ENCODE data around the gene SRXN1.

SRXN1 gene

GRCh38 chr20:635893-636338, 17.1 kb downstream of the SRXN1 start:
- no peak for ATAC-seq
- DNase-seq, result no peak

GRCh38 chr20:635028-635892, 17.7 kb downstream of the SRXN1 start:
- no peak for DNase-seq
- no peak for ATAC-seq

- ATAC-seq, result no peak
These were observed 18.7 kb downstream of the SRXN1 start for GRCh38 chr20:634148-634925.

GRCh38 chr20:631101-631500, 21.9 kb downstream of the SRXN1 start:
- no peak for DNase-seq
- no peak for ATAC-seq

More at GRCh38 chr20:634148-634925, 18.7 kb downstream of the SRXN1 start:
- no peak for DNase-seq

- ATAC-seq, result no peak
- DNase-seq, result no peak
These were observed 26.4 kb downstream of the SRXN1 start for GRCh38 chr20:626579-626978.

GRCh38 chr20:625360-625932, 27.6 kb downstream of the SRXN1 start:
- DNase-seq, result no peak
- ATAC-seq, result no peak

GRCh38 chr20:623704-624103, 29.3 kb downstream of the SRXN1 start:
- DNase-seq (no peak), ATAC-seq (no peak)

GRCh38 chr20:623021-623420, 30.0 kb downstream of the SRXN1 start:
- DNase-seq (no peak), ATAC-seq (no peak)

GRCh38 chr20:622161-622560, 30.8 kb downstream of the SRXN1 start:
- ATAC-seq, result no peak
- DNase-seq, result no peak

- DNase-seq (no peak), ATAC-seq (no peak)
These were observed 31.8 kb downstream of the SRXN1 start for GRCh38 chr20:621125-621756.

GRCh38 chr20:620246-620645, 32.8 kb downstream of the SRXN1 start:
- ATAC-seq (no peak), DNase-seq (no peak)

GRCh38 chr20:618980-619379, 34.0 kb downstream of the SRXN1 start:
- no peak for DNase-seq

GRCh38 chr20:617934-618690, 34.9 kb downstream of the SRXN1 start:
- no peak for ATAC-seq

More at GRCh38 chr20:618980-619379, 34.0 kb downstream of the SRXN1 start:
- no peak for ATAC-seq

GRCh38 chr20:615514-615913, 37.5 kb downstream of the SRXN1 start:
- ATAC-seq, result no peak
- DNase-seq, result no peak

More at GRCh38 chr20:617934-618690, 34.9 kb downstream of the SRXN1 start:
- no peak for DNase-seq

GRCh38 chr20:611843-612185, 41.2 kb downstream of the SRXN1 start:
- ATAC-seq (no peak), DNase-seq (no peak)

- ATAC-seq (no peak), DNase-seq (no peak)
These were observed 41.8 kb downstream of the SRXN1 start for GRCh38 chr20:611047-611842.

- ATAC-seq, result peak; percentile 44
- peak; percentile 22 for DNase-seq
These were observed 42.6 kb downstream of the SRXN1 start, which contains the start of gene TCF15 for GRCh38 chr20:610130-611046. Gene TCF15, minus strand, starts transcription at chr20:610309. Its CDS starts 72 bp downstream, at chr20:610237.

- ATAC-seq, result no peak
These were observed 43.5 kb downstream of the SRXN1 start for GRCh38 chr20:609371-609964.

GRCh38 chr20:608970-609369, 44.0 kb downstream of the SRXN1 start:
- DNase-seq (no peak), ATAC-seq (no peak)

More at GRCh38 chr20:609371-609964, 43.5 kb downstream of the SRXN1 start:
- DNase-seq, result no peak
